HAP-1 (cell line): ENCODE results near the gene MYCBPAP.
"Not testable (repeated sequence)": the region's sequence is repeated elsewhere in the genome, so short reads cannot be mapped to it uniquely, and the experiment has no call there.

ENCODE experiments used
- DNase-seq, 2 experiments: peaks; one replicate each; pipeline ENCODE4 v3.0.0-alpha.2; 2016 to 2020; ENCODE audit warnings: low spot score in 2 of 2
- H3K27me3 ChIP-seq: fragments of 250-450 bp; sonication (Bioruptor Pico); 2 replicates; pipeline ENCODE4 v1.5.1; 2020; ENCODE audit warnings: low read depth, mild to moderate bottlenecking, moderate library complexity
- H3K36me3 ChIP-seq: fragments of 250-450 bp; sonication (Bioruptor Pico); replicated peaks from 2 replicates; pipeline ENCODE4 v1.5.1; 2020; ENCODE audit warnings: mild to moderate bottlenecking
- H3K4me1 ChIP-seq: fragments of 250-450 bp; sonication (Bioruptor Pico); 2 replicates; pipeline ENCODE4 v1.5.1; 2020; ENCODE audit warnings: mild to moderate bottlenecking
- H3K4me3 ChIP-seq: fragments of 250-450 bp; sonication (Bioruptor Pico); 2 replicates; pipeline ENCODE4 v1.5.1; 2020; ENCODE audit warnings: mild to moderate bottlenecking, moderate library complexity
- H3K9me3 ChIP-seq: fragments of 250-450 bp; sonication (Bioruptor Pico); 2 replicates; pipeline ENCODE4 v1.5.1; 2020; ENCODE audit warnings: mild to moderate bottlenecking, moderate library complexity
- in situ Hi-C: fragments of 300-500 bp; cut with MboI; formaldehyde crosslinking; loops from 3 replicates; pipeline ENCODE4 v1.14.3; 2020; ENCODE audit warnings: low sequenced_read_pairs, inconsistent platforms, mixed read lengths

MYCBPAP gene

DNA sequence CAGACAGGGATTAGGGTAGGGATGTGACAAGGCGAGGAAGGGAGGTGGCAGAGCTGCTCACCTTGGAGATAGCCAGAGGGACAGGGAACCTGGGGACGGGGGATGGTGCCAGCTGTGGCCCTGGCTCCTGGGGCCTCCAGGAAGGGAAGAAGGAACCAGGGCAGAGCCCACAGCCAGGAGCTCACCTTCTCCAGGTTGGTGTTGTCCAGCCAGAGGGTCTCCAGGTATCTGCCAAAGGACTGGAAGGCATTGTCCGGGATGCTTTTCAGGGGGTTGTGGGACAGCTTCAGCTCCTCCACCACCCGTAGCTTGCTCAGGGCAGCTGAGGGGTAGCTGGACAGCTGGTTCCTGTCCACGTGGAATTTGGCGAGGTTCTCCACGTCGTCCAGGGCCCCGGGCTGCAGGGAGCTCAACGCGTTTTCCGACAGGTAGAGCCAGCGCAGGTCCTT, 40.4 kb upstream of the MYCBPAP start:
- no peaks in the 10 kb centered on the region for H3K36me3 ChIP-seq
- no peak overlapping the region for H3K4me3 ChIP-seq
- H3K27me3 ChIP-seq, result no peaks in the 10 kb centered on the region
- H3K4me1 ChIP-seq, result no peaks in the 10 kb centered on the region
- in situ Hi-C loops, result no loop called here
- DNase-seq, result no peak
- no peaks in the 10 kb centered on the region for H3K9me3 ChIP-seq

DNA sequence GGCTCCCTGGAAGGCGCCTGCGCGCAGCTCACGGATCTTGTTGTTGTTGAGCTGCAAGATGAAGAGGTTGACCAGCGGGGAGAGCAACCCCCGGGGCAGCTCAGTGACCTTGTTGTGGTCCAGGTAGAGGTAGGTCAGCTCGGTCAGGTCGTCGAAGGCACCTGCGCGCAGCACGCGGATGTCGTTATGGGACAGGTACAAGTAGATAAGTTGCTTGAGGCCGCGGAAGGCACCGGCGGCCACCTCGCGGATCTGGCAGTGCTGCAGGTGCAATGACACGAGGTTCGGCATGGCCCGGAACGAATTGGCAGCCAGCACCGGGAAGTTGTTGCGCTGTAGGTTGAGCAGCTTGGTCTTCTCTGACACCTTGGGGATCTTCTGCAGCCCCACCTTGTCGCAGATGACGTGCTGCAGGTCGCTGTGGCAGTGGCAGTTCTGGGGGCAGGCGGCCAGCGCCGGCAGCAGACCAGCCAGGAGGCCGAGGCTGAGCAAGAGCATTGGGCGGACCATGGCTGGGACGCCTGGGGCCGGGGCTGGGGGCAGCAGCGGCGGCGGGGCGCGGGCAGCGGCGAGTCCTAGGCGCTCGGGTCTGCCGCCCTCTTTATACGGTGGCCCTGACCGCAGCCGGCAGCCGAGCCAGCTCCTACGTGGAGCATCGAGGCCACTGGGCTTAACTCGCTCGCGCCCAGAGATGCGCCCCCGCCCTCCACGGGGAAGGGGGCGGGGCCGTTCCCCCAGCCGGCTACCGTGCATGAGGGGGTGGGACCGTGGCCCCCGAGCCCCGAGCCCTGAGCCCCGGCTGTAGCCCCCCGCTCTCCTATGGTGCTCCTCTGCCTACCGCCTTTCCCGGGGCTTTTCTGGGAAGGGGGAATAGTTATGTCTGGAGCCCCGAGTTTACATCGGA, 39.7 kb upstream of the MYCBPAP start, which contains the start of gene CHAD:
CHAD (minus strand) TSS at position 577 of the 904 bp plus-strand sequence; CDS start at position 510, 67 bp downstream.
- no peak within 1 kb of the TSS for H3K4me3 ChIP-seq
- in situ Hi-C loops, result no loop called here
- no peaks in the 10 kb centered on the region for H3K36me3 ChIP-seq
- DNase-seq, result no peak
- H3K9me3 ChIP-seq, result no peaks in the 10 kb centered on the region
- no peaks in the 10 kb centered on the region for H3K4me1 ChIP-seq
- no peaks in the 10 kb centered on the region for H3K27me3 ChIP-seq

DNA sequence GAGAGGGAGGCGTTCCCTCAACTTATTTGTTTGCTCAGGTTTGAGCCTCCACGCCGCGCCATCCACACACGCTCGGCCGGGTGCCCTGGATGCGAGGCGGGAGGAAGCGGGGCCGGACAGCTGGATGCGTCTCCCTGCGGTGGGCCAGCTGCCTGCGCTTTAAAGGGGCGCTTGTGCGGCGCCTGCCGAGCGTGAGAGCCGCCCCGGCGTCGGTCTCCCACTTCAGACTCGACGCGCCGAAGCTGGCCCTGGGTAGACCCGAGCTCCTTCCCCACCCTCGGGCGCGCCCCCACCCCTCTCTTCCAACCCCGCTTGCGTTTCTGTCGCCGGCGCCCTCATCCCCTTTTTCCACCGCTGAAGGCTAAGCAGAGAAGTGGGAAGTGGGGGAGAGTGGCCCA, 39.0 kb upstream of the MYCBPAP start:
- no peaks in the 10 kb centered on the region for H3K9me3 ChIP-seq
- no peaks in the 10 kb centered on the region for H3K36me3 ChIP-seq
- DNase-seq, result no peak
- no peak overlapping the region for H3K4me3 ChIP-seq
- H3K4me1 ChIP-seq, result no peaks in the 10 kb centered on the region
- H3K27me3 ChIP-seq, result no peaks in the 10 kb centered on the region
- in situ Hi-C loops, result no loop called here

DNA sequence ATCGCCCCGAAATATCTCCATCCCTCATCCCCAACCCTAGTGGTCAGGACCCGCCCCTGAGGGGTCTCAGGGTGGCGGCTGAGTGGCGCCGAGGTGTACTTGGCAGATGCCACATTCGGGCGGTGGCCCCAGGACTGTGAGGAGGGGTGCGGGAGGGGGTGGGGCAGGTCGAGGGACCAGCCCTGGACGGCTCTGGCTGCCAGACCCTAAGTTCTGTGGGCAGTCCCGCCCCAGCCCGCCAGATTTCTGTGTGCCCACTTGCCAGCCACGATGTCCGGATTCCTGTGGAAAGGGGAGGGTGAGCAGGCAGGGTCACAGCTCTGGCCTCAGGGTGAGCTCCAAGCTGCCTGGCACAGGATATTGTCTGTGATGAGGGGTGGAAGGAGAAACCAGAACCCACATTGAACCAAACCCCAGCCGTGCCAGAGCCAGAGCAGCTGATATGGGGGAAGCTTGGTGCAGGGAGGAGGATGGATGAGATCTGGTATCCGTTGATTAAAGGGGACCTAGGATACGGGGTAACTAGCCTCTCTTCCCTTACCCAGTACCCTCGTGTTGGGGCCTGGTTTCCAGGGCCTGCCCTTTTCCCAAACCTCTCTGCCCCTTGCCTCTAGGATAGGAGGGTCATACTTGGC, 38.5 kb upstream of the MYCBPAP start:
- no peak overlapping the region for H3K4me3 ChIP-seq
- no peaks in the 10 kb centered on the region for H3K27me3 ChIP-seq
- in situ Hi-C loops, result no loop called here
- H3K4me1 ChIP-seq, result no peaks in the 10 kb centered on the region
- no peaks in the 10 kb centered on the region for H3K9me3 ChIP-seq
- H3K36me3 ChIP-seq, result no peaks in the 10 kb centered on the region
- DNase-seq, result no peak

DNA sequence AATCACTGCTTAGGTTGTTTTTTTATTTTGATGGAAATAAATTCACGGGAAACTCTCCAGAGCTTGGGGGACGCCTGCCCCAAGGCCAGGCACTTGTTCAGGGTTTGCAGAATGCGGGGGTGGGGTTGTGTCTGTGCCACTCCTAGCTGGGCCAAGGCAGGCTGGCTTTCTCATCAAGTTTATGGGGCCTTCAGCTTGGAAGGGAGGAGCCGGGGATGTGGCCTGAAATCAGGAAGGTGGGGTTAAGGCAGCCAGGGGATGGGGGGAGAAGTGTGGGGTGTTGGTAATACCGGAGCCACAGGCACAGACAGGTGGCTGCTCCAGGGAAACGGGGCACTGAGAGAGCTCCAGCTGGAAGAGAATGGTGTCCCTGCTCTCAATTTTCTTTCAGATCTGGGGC, 37.8 kb upstream of the MYCBPAP start:
- H3K9me3 ChIP-seq, result no peaks in the 10 kb centered on the region
- no peaks in the 10 kb centered on the region for H3K36me3 ChIP-seq
- no peaks in the 10 kb centered on the region for H3K4me1 ChIP-seq
- no peaks in the 10 kb centered on the region for H3K27me3 ChIP-seq
- H3K4me3 ChIP-seq, result no peak overlapping the region
- DNase-seq, result no peak
- in situ Hi-C loops, result no loop called here

DNA sequence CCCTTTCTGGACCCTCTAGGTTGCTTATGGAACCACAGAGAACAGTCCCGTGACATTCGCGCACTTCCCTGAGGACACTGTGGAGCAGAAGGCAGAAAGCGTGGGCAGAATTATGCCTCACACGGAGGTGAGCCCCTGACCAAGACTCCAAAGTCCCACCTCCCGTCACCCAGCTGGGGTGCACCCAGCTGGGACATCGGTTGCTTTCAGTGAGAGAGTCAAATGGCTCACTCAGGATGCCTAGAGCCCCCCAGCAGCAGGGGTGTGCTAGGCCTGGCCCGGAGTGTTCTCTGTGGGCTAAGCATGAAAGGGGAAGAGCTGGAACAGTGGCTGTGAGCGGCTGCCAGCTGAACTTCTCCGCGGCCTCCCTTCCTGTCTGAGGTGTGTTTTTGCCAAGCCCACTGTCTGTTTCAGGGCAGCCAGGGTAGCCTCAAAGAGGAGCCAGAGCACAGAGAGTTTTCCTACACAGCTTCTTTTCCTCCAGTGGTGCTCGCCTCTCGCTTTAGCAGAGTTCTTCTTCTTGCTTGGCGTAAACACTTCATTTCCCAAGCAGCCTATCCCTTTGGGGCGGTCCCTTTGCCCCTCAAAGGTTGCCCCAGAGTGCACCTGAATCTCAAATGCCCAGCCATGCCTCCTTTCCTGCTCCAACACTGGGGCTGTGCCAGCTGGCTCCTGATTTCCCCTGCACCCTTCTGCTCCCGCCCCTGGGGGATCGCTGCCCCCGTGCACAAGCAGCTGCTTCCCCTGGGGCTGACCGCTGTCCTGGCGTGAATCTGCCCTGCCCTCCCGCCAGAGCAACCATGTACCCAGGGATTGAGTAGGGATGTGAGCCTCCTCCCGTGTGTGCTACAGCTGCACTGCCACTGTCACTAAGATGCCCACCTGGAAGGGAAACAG, 37.0 kb upstream of the MYCBPAP start:
- no peak overlapping the region for H3K4me3 ChIP-seq
- no peaks in the 10 kb centered on the region for H3K4me1 ChIP-seq
- no peaks in the 10 kb centered on the region for H3K36me3 ChIP-seq
- no peak for DNase-seq
- in situ Hi-C loops, result no loop called here
- H3K9me3 ChIP-seq, result no peaks in the 10 kb centered on the region
- H3K27me3 ChIP-seq, result no peaks in the 10 kb centered on the region

DNA sequence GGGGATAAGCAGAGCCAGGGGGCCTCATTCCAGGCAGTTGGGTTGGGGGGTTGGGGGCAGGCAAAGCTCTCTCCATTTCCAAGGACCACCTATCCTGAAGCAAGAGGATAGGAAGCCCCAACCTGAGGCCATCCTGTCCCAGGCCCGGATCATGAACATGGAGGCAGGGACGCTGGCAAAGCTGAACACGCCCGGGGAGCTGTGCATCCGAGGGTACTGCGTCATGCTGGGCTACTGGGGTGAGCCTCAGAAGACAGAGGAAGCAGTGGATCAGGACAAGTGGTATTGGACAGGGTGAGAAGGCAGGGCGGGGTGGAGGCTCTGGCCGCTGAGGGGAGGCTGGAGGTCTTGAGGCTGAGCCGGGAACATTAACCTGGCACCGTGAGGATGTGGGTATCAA, 36.0 kb upstream of the MYCBPAP start:
- Histone ChIP-seq H3K4me3 (no peak overlapping the region), H3K36me3 (no peaks in the 10 kb centered on the region), H3K9me3 (no peaks in the 10 kb centered on the region), H3K4me1 (no peaks in the 10 kb centered on the region), H3K27me3 (no peaks in the 10 kb centered on the region)
- in situ Hi-C loops, result no loop called here
- DNase-seq, result no peak

DNA sequence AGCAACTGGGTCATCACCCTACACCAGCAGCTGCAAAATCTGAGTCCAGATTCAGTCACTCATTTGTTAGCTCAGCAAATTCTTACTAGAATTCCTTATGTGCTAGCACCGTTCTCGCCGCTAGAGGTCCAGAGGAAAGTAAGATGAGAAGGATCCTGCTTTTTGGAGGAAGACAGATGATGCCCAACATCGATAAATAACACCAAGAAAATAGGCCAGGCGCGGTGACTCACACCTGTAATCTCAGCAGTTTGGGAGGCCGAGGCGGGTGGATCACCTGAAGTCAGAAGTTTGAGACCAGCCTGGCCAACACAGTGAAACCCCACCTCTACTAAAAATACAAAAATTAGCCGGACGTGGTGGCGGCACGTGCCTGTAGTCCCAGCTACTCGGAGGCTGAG, 35.5 kb upstream of the MYCBPAP start:
- H3K4me3 ChIP-seq, H3K27me3 ChIP-seq, H3K4me1 ChIP-seq, DNase-seq, in situ Hi-C loops, H3K9me3 ChIP-seq, H3K36me3 ChIP-seq: not testable (repeated sequence)

DNA sequence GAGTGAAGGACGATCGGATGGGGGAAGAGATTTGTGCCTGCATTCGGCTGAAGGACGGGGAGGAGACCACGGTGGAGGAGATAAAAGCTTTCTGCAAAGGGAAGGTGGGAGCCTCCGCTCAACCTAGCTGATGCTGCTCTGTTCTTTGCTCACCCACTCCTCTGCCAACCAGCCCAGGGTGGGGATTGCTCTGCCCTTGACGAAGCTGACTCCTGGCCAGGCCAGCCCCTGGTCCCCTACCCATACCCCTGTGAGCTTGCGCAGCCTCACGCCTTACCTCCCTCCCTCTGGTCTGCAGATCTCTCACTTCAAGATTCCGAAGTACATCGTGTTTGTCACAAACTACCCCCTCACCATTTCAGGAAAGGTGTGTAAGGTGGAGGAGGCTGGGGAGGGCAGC, 34.3 kb upstream of the MYCBPAP start:
- Histone ChIP-seq H3K4me3 (no peak overlapping the region), H3K36me3 (no peaks in the 10 kb centered on the region), H3K9me3 (no peaks in the 10 kb centered on the region), H3K27me3 (no peaks in the 10 kb centered on the region), H3K4me1 (peaks cover 4% of the 10 kb centered on the region; the same call in 1 of the 2 replicates)
- DNase-seq, result no peak
- in situ Hi-C loops, result no loop called here

DNA sequence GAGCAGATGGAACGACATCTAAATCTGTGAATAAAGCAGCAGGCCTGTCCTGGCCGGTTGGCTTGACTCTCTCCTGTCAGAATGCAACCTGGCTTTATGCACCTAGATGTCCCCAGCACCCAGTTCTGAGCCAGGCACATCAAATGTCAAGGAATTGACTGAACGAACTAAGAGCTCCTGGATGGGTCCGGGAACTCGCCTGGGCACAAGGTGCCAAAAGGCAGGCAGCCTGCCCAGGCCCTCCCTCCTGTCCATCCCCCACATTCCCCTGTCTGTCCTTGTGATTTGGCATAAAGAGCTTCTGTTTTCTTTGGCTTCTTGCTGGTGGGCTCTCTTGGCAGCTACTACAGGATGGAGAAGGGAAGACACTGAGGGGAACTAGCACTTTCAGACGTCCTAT, 33.7 kb upstream of the MYCBPAP start:
- DNase-seq, result no peak
- Histone ChIP-seq H3K36me3 (no peaks in the 10 kb centered on the region), H3K4me1 (peaks cover 4% of the 10 kb centered on the region; the same call in 1 of the 2 replicates), H3K27me3 (no peaks in the 10 kb centered on the region), H3K9me3 (no peaks in the 10 kb centered on the region), H3K4me3 (no peak overlapping the region)
- in situ Hi-C loops, result no loop called here

DNA sequence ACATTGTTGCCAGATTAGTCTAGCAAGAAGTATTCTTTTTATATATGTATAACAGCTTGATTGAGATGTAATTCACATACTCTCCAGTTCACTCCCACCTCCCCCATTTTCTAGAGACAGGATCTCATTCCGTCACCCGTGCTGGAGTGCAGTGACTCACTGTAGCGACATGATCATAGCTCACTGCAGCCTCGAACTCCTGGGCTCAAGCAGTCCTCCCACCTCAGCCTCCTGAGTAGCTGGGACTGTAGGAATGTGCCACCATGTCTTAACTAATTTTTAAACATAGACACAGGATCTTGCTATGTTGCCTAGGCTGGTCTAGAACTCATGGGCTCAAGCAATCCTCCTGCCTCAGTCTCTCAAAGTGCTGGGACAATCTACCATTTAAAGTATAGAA, 32.9 kb upstream of the MYCBPAP start:
- no peak overlapping the region for H3K4me3 ChIP-seq
- no peak for DNase-seq
- in situ Hi-C loops, result no loop called here

DNA sequence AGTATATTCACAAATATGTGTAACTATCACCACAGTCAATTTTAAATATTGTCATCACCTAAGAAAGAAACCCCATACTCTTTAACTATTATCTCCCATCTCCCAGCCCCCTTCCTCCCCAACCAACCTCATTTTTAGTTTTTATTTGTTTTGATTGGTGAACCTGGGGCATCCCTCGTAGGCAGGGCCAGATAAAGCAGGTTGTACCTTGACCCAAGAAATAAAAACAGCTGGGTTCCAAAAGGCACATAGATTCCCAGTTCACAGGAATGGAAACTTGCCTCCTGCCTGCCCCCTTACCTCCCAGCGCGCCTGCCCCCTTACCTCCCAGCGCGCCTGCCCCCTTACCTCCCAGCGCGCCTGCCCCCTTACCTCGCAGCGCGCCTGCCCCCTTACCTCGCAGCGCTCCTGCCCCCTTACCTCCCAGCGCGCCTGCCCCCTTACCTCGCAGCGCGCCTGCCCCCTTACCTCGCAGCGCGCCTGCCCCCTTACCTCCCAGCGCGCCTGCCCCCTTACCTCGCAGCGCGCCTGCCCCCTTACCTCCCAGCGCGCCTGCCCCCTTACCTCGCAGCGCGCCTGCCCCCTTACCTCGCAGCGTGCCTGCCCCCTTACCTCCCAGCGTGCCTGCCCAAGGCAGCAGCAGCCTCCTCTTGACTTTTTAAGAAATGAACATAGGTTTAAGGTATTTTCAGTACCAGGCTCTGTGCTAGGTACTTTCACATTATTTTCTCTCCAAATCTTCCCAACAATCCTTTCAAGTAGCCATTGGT, 32.3 kb upstream of the MYCBPAP start:
- in situ Hi-C loops, DNase-seq, H3K4me3 ChIP-seq, H3K36me3 ChIP-seq, H3K27me3 ChIP-seq, H3K4me1 ChIP-seq, H3K9me3 ChIP-seq: not testable (repeated sequence)

More for the DNA sequence above, 32.9 kb upstream of the MYCBPAP start:
- peaks cover 4% of the 10 kb centered on the region; the same call in 1 of the 2 replicates for H3K4me1 ChIP-seq
- H3K27me3 ChIP-seq, result no peaks in the 10 kb centered on the region
- no peaks in the 10 kb centered on the region for H3K9me3 ChIP-seq
- peaks cover 5% of the 10 kb centered on the region for H3K36me3 ChIP-seq
